K562 (cell line): ENCODE data around the gene TBC1D1.

Experiments used
- CHCHD3 ChIP-seq: fragments of 250-450 bp; sonication (Bioruptor Pico); IDR thresholded peaks from 2 replicates; pipeline ENCODE4 v2.1.2; 2022; ENCODE audit warnings: mild to moderate bottlenecking
- CHD2 ChIP-seq: IDR thresholded peaks from 2 replicates; pipeline ENCODE4 v1.6.1; 2011; ENCODE audit warnings: low read depth, low read length
- HNRNPK ChIP-seq: fragments of 200-400 bp; formaldehyde crosslinking; IDR thresholded peaks from one replicate; pipeline ENCODE4 v1.6.1; 2018; ENCODE audit warnings: mild to moderate bottlenecking, low read depth, low read length; ENCODE audit not compliant: poor library complexity, severe bottlenecking
- NFE2L1 ChIP-seq: fragments of 450-650 bp; IDR thresholded peaks from 2 replicates; pipeline ENCODE4 v1.6.1; 2016; ENCODE audit warnings: missing genetic modification characterization, low read depth, mild to moderate bottlenecking, missing compliant biosample characterization, moderate library complexity, borderline replicate concordance
- NONO ChIP-seq, 2 experiments: fragments of 200-400 bp in 1 of 2; fragments of 450-650 bp in 1 of 2; formaldehyde crosslinking in 1 of 2; IDR thresholded peaks; 2 replicates each; pipeline ENCODE4 v1.6.1; 2017; ENCODE audit warnings: low read depth in 2 of 2, mild to moderate bottlenecking in 2 of 2, moderate library complexity in 2 of 2, low read length in 1 of 2
- NR2C2 ChIP-seq, 2 experiments: fragments of 200-800 bp in 1 of 2; sonication (Bioruptor generic) in 1 of 2; sonication (generic) in 1 of 2; formaldehyde crosslinking in 1 of 2; IDR thresholded peaks; 2 replicates each; pipeline versions ENCODE4 v1.6.1 to v1.8.0; 2016 to 2022; ENCODE audit warnings: mild to moderate bottlenecking in 1 of 2, missing compliant biosample characterization in 1 of 2, missing genetic modification characterization in 1 of 2, missing genetic modification reagents in 1 of 2
- TAF1 ChIP-seq: IDR thresholded peaks from 2 replicates; pipeline ENCODE4 v1.6.1; 2011; ENCODE audit warnings: mild to moderate bottlenecking, low read length, moderate library complexity; ENCODE audit not compliant: insufficient read depth, control insufficient read depth, severe bottlenecking; ENCODE audit errors: extremely low read depth
- TRIM24 ChIP-seq, 2 experiments: fragments of 450-650 bp; IDR thresholded peaks; 2 replicates each; pipeline ENCODE4 v1.6.1; 2016
- TF ChIP-seq, protein P1 (sequence below): fragments of 250-450 bp; sonication (Bioruptor Pico); IDR thresholded peaks from 2 replicates; pipeline ENCODE4 v1.5.1; 2021; ENCODE audit warnings: mild to moderate bottlenecking
- TF ChIP-seq, protein P2 (sequence below): sonication (generic); formaldehyde crosslinking; IDR thresholded peaks from 2 replicates; pipeline ENCODE4 v1.8.0; 2022; ENCODE audit warnings: missing genetic modification reagents, mild to moderate bottlenecking, moderate library complexity, borderline replicate concordance

DNA sequence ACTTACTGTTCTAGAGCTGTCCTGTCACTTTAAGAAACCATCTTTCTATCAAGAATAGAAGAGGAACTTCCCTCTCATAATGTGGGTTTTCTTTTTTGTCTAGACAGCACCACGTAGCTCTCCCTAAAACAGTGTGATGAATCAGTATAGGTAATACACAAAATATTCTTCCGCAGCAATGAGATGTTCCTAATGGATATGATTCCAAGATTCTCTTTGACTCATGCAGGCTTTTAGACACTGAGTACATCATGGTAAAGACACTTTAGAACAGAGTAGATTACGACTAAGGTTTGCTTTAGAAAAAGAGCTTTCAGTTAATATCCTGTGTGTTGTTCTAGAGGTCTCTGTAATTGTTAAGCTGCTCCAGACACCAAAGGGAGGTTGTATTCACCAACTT is 139.1 kb downstream of the TBC1D1 start:
- TF ChIP-seq TAF1 (no peak), NFE2L1 (tag) (no peak), NR2C2 (CRISPR knock-in tag; IDR thresholded peaks at IDR 0.05) (no peak), NR2C2 (tag; IDR thresholded peaks at IDR 0.05) (no peak), HNRNPK (no peak), CHD2 (no peak), CHCHD3 (CRISPR knock-in tag) (no peak), TRIM24 (IDR thresholded peaks at IDR 0.05) (no peak), NONO (IDR thresholded peaks at IDR 0.05; ENCODE audit: low read depth in 2 of 2, low read length in 1 of 2) (no peak)
- TF ChIP-seq, protein P1, sequence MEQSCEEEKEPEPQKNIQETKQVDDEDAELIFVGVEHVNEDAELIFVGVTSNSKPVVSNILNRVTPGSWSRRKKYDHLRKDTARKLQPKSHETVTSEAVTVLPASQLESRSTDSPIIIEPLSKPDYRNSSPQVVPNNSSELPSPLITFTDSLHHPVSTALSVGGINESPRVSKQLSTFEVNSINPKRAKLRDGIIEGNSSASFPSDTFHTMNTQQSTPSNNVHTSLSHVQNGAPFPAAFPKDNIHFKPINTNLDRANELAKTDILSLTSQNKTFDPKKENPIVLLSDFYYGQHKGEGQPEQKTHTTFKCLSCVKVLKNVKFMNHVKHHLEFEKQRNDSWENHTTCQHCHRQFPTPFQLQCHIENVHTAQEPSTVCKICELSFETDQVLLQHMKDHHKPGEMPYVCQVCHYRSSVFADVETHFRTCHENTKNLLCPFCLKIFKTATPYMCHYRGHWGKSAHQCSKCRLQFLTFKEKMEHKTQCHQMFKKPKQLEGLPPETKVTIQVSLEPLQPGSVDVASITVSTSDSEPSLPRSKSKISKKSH (CRISPR knock-in tag), result no peak
- TF ChIP-seq, protein P2, sequence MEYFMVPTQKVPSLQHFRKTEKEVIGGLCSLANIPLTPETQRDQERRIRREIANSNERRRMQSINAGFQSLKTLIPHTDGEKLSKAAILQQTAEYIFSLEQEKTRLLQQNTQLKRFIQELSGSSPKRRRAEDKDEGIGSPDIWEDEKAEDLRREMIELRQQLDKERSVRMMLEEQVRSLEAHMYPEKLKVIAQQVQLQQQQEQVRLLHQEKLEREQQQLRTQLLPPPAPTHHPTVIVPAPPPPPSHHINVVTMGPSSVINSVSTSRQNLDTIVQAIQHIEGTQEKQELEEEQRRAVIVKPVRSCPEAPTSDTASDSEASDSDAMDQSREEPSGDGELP (CRISPR knock-in tag), result no peak
